HepG2 (cell line): ENCODE measurements around the gene TMEM223. TPM values are rescaled to one million over a fixed set of nuclear protein-coding genes. Genes with fewer than 3 reads are reported as not detected.

ENCODE experiments used
- ADNP ChIP-seq: sonication (generic); formaldehyde crosslinking; IDR thresholded peaks from 2 replicates; pipeline ENCODE4 v1.4.0; 2020; ENCODE audit warnings: missing genetic modification reagents
- AGO1 ChIP-seq: fragments of 200-400 bp; formaldehyde crosslinking; IDR thresholded peaks from 2 replicates; pipeline ENCODE4 v1.6.1; 2017; ENCODE audit warnings: mild to moderate bottlenecking, low read depth, low read length, moderate library complexity; ENCODE audit not compliant: poor library complexity, severe bottlenecking
- BRD4 ChIP-seq: sonication (generic); formaldehyde crosslinking; IDR thresholded peaks from 2 replicates; pipeline ENCODE4 v1.4.0; 2020; ENCODE audit warnings: missing genetic modification reagents
- CTCF ChIP-seq: sonication (generic); formaldehyde crosslinking; IDR thresholded peaks from 2 replicates; pipeline ENCODE4 v1.5.0; 2020; ENCODE audit warnings: mild to moderate bottlenecking, missing genetic modification reagents, moderate library complexity
- ETV6 ChIP-seq: sonication (generic); formaldehyde crosslinking; conservative IDR thresholded peaks from 2 replicates; pipeline ENCODE4 v1.4.0; 2020; ENCODE audit warnings: missing genetic modification reagents
- IKZF1 ChIP-seq: fragments of 450-650 bp; IDR thresholded peaks from 2 replicates; pipeline ENCODE4 v1.7.1; 2016
- KAT2B ChIP-seq: fragments of 150-350 bp; IDR thresholded peaks from 2 replicates; pipeline ENCODE4 v1.6.1; 2014; ENCODE audit warnings: low read depth, low read length, borderline replicate concordance
- NFIC ChIP-seq: IDR thresholded peaks from 2 replicates; pipeline ENCODE4 v1.6.1; 2012; ENCODE audit warnings: mild to moderate bottlenecking, low read length, inconsistent platforms
- RBFOX2 ChIP-seq: fragments of 200-400 bp; formaldehyde crosslinking; IDR thresholded peaks from 2 replicates; pipeline ENCODE4 v1.6.1; 2017; ENCODE audit warnings: low read depth, mild to moderate bottlenecking, low read length
- RCOR2 ChIP-seq: IDR thresholded peaks from 2 replicates; pipeline ENCODE4 v1.6.1; 2016; ENCODE audit warnings: missing biosample characterization, missing genetic modification reagents
- RFX3 ChIP-seq: IDR thresholded peaks from 2 replicates; pipeline ENCODE4 v1.6.1; 2016; ENCODE audit warnings: missing biosample characterization, missing genetic modification reagents
- RFXANK ChIP-seq: IDR thresholded peaks from 2 replicates; pipeline ENCODE4 v1.6.1; 2016
- SRSF1 ChIP-seq: fragments of 200-400 bp; formaldehyde crosslinking; optimal IDR thresholded peaks from 2 replicates; pipeline ENCODE3; 2017; ENCODE audit warnings: mild to moderate bottlenecking, low read depth, low read length, moderate library complexity
- SRSF9 ChIP-seq: fragments of 200-400 bp; formaldehyde crosslinking; IDR thresholded peaks from 2 replicates; pipeline ENCODE4 v1.6.1; 2018; ENCODE audit warnings: borderline replicate concordance, mild to moderate bottlenecking, low read depth, low read length; ENCODE audit not compliant: insufficient read depth, poor library complexity, severe bottlenecking
- TOE1 ChIP-seq: sonication (generic); formaldehyde crosslinking; IDR thresholded peaks from 2 replicates; pipeline ENCODE4 v1.4.0; 2020; ENCODE audit warnings: mild to moderate bottlenecking, missing genetic modification reagents
- ZNF326 ChIP-seq: sonication (generic); formaldehyde crosslinking; IDR thresholded peaks from 2 replicates; pipeline ENCODE4 v1.4.0; 2020; ENCODE audit warnings: missing genetic modification reagents, borderline replicate concordance
- ZNF354B ChIP-seq: sonication (generic); formaldehyde crosslinking; IDR thresholded peaks from 2 replicates; pipeline ENCODE4 v1.8.0; 2022; ENCODE audit warnings: mild to moderate bottlenecking, missing genetic modification reagents
- ZNF362 ChIP-seq: sonication (generic); formaldehyde crosslinking; IDR thresholded peaks from 2 replicates; pipeline ENCODE4 v1.4.0; 2020; ENCODE audit warnings: missing genetic modification reagents, mild to moderate bottlenecking, borderline replicate concordance
- ZNF879 ChIP-seq: sonication (generic); formaldehyde crosslinking; IDR thresholded peaks from 2 replicates; pipeline ENCODE4 v1.8.1; 2023; ENCODE audit warnings: missing genetic modification reagents
- ZSCAN25 ChIP-seq: sonication (generic); formaldehyde crosslinking; IDR thresholded peaks from 2 replicates; pipeline ENCODE4 v1.8.0; 2022; ENCODE audit warnings: mild to moderate bottlenecking, missing genetic modification reagents
- polyA plus RNA-seq, 8 experiments: library from polyadenylated mRNA; depleted of rRNA in 3 of 8; stranded (reverse) in 7 of 8; unstranded in 1 of 8; fragments of >200 nt; fragmentation: Illumina TruSeq in 4 of 8; extraction: Trizol in 4 of 8; gene quantifications; 2 replicates each; pipeline versions ENCODE4 v1.2.1 to v1.2.3, GENCODE V29; 2011 to 2016; ENCODE audit warnings: low read depth in 4 of 8, missing spikeins in 1 of 8, mixed read lengths in 1 of 8; ENCODE audit not compliant: insufficient read depth in 1 of 8
- total RNA-seq, 5 experiments: library from RNA; depleted of rRNA; stranded (reverse); fragments of >200 nt; fragmentation: Illumina TruSeq; extraction: Trizol; gene quantifications; 2 replicates each; pipeline ENCODE4 v1.2.3, GENCODE V29; 2016; ENCODE audit warnings: low read depth in 1 of 5
- TF ChIP-seq, protein P1 (sequence below): IDR thresholded peaks from 2 replicates; pipeline ENCODE4 v1.6.1; 2012; ENCODE audit warnings: inconsistent platforms
- TF ChIP-seq, protein P2 (sequence below): IDR thresholded peaks from 2 replicates; pipeline ENCODE4 v1.6.1; 2016; ENCODE audit warnings: missing compliant biosample characterization, missing genetic modification reagents, borderline replicate concordance
- TF ChIP-seq, protein P3 (sequence below): sonication (generic); formaldehyde crosslinking; IDR thresholded peaks from 2 replicates; pipeline ENCODE4 v1.4.0; 2020; ENCODE audit warnings: missing genetic modification reagents, low read depth, mild to moderate bottlenecking, borderline replicate concordance
- TF ChIP-seq, protein P4 (sequence below): sonication (generic); IDR thresholded peaks from 2 replicates; pipeline ENCODE4 v1.6.1; 2016; ENCODE audit warnings: low read depth, borderline replicate concordance

TMEM223 gene
- total and polyA plus RNA-seq, 2 of the 13 experiments (the other 11 are each of a cell fraction or from before 2014, with no cell fraction given), result 19.5 to 24.9 TPM

DNA sequence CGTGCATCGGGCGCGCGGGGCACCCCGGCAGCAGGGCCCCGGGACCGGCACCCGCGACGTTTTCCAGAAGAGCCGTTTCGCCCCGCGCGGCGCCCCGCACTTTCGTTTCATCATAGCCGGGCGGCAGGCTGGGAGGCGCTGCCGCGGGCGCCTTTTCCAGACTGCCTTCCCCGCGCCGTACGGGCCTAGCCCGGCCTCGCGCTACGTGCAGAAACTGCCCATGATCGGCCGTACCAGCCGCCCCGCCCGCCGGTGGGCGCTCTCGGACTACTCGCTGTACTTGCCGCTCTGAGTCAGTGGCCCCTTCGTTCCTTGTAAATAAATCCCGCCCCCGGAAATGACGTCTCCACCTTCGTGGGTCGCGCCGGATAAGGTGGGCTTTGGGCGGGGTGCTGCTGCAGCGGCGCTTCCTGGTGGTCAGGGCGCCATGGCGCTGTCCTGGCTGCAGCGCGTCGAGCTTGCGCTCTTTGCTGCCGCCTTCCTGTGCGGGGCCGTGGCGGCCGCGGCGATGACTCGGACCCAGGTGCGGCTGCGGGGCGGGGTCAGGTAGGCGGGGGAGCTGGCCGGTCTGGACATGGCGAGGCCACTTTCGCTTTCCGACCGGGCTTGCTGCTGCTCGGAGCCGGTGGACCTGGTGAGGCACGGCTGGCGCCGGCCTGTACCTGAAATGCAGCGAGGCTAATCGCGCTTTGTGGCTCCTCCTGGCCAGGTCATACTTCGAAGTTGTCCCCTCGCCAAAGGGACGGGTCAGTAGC is 4.6 kb downstream of the TMEM223 start, which contains the start of gene TMEM179B (continued):
- TF ChIP-seq ZNF362 (CRISPR knock-in tag) (peak; percentile 78; the same call in 1 of the 2 replicates), RFXANK (CRISPR knock-in tag) (peak; percentile 41; the same call in 1 of the 2 replicates), AGO1 (peak; percentile 96), SRSF1 (peak; percentile 45), ETV6 (CRISPR knock-in tag) (peak; percentile 75), TOE1 (peak; percentile 82; the same call in 1 of the 2 replicates), RCOR2 (CRISPR knock-in tag) (peak; percentile 67; the same call in 1 of the 2 replicates), IKZF1 (no peak), RBFOX2 (peak; percentile 97), ADNP (CRISPR knock-in tag) (no peak), ZNF326 (CRISPR knock-in tag) (no peak), ZSCAN25 (CRISPR knock-in tag) (no peak), ZNF354B (CRISPR knock-in tag) (peak; percentile 96), SRSF9 (no peak), NFIC (no peak), KAT2B (no peak), RFX3 (CRISPR knock-in tag) (no peak), ZNF879 (CRISPR knock-in tag) (peak; percentile 91; the same call in 1 of the 2 replicates), BRD4 (peak; percentile 95), CTCF (CRISPR knock-in tag) (peak; percentile 79)
- TF ChIP-seq, protein P1, sequence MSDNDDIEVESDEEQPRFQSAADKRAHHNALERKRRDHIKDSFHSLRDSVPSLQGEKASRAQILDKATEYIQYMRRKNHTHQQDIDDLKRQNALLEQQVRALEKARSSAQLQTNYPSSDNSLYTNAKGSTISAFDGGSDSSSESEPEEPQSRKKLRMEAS, result peak; percentile 91
- TF ChIP-seq, protein P2, sequence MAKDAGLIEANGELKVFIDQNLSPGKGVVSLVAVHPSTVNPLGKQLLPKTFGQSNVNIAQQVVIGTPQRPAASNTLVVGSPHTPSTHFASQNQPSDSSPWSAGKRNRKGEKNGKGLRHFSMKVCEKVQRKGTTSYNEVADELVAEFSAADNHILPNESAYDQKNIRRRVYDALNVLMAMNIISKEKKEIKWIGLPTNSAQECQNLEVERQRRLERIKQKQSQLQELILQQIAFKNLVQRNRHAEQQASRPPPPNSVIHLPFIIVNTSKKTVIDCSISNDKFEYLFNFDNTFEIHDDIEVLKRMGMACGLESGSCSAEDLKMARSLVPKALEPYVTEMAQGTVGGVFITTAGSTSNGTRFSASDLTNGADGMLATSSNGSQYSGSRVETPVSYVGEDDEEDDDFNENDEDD, result peak; percentile 87
- TF ChIP-seq, protein P3, sequence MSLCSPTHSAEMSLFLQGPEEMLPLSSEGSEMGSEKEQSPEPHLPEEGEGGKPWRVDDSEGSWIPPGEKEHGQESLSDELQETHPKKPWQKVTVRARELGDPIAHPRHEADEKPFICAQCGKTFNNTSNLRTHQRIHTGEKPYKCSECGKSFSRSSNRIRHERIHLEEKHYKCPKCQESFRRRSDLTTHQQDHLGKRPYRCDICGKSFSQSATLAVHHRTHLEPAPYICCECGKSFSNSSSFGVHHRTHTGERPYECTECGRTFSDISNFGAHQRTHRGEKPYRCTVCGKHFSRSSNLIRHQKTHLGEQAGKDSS (CRISPR knock-in tag), result peak; percentile 91; the same call in 1 of the 2 replicates
- TF ChIP-seq, protein P4, sequence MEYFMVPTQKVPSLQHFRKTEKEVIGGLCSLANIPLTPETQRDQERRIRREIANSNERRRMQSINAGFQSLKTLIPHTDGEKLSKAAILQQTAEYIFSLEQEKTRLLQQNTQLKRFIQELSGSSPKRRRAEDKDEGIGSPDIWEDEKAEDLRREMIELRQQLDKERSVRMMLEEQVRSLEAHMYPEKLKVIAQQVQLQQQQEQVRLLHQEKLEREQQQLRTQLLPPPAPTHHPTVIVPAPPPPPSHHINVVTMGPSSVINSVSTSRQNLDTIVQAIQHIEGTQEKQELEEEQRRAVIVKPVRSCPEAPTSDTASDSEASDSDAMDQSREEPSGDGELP, result peak; percentile 34; the same call in 1 of the 2 replicates
